Parathyroid adenoma (tissue), 2 donors: ENCODE measurements around the gene PIR.
A peak's percentile ranks its signal among the peaks of the same experiment; 100 is the strongest.

Source experiments
- H2AFZ ChIP-seq: fragments of 300-600 bp; sonication (generic); one replicate; pipeline ENCODE4 v1.7.0; 2017; ENCODE audit warnings: antibody characterized with exemption, mild to moderate bottlenecking
- H3K27ac ChIP-seq: fragments of 300-600 bp; sonication (generic); one replicate; pipeline ENCODE4 v1.7.0; 2017
- H3K27me3 ChIP-seq: fragments of 300-600 bp; sonication (generic); one replicate; pipeline ENCODE4 v1.7.0; 2017; ENCODE audit warnings: low read length; ENCODE audit not compliant: control insufficient read depth, insufficient read depth
- H3K36me3 ChIP-seq: fragments of 300-600 bp; sonication (generic); one replicate; pipeline ENCODE4 v1.7.0; 2017; ENCODE audit warnings: low read length; ENCODE audit not compliant: control insufficient read depth, insufficient read depth
- H3K4me1 ChIP-seq: fragments of 300-600 bp; sonication (generic); one replicate; pipeline ENCODE4 v1.7.0; 2017; ENCODE audit warnings: control low read depth
- H3K4me2 ChIP-seq: fragments of 300-600 bp; sonication (generic); one replicate; pipeline ENCODE4 v1.7.0; 2017; ENCODE audit warnings: low read length
- H3K4me3 ChIP-seq: fragments of 300-600 bp; sonication (generic); one replicate; pipeline ENCODE4 v1.7.0; 2017; ENCODE audit warnings: low read depth, low read length
- H3K79me2 ChIP-seq: fragments of 300-600 bp; sonication (generic); one replicate; pipeline ENCODE4 v1.7.0; 2017; ENCODE audit warnings: control low read depth
- H3K9ac ChIP-seq: fragments of 300-600 bp; sonication (generic); one replicate; pipeline ENCODE4 v1.7.0; 2017; ENCODE audit warnings: mild to moderate bottlenecking
- H3K9me3 ChIP-seq: fragments of 300-600 bp; sonication (generic); one replicate; pipeline ENCODE4 v1.7.0; 2017; ENCODE audit warnings: low read length; ENCODE audit not compliant: control insufficient read depth
- CTCF ChIP-seq: fragments of 300-600 bp; sonication (generic); IDR thresholded peaks from one replicate; pipeline ENCODE4 v1.7.0; 2017; ENCODE audit warnings: antibody characterized with exemption, mild to moderate bottlenecking
- donor health status: primary hyperparathyroidism.

PIR gene

GRCh38 chrX:15497865-15498264 is 4.7 kb upstream of the PIR start:
- peak; percentile 45 for TF ChIP-seq CTCF
- Histone ChIP-seq H3K4me3 (no peak overlapping the region), H3K4me1 (no peaks in the 10 kb centered on the region), H3K79me2 (no peaks in the 10 kb centered on the region), H3K36me3 (no peaks in the 10 kb centered on the region), H3K27ac (no peak overlapping the region), H3K4me2 (no peak overlapping the region), H3K9ac (no peak overlapping the region), H2AFZ (no peak overlapping the region), H3K27me3 (no peaks in the 10 kb centered on the region), H3K9me3 (no peaks in the 10 kb centered on the region)

GRCh38 chrX:15496824-15497223 is 3.7 kb upstream of the PIR start:
- no peak for TF ChIP-seq CTCF
- no peak overlapping the region for H3K4me2 ChIP-seq
- no peaks in the 10 kb centered on the region for H3K4me1 ChIP-seq
- no peaks in the 10 kb centered on the region for H3K79me2 ChIP-seq
- H3K36me3 ChIP-seq: no peaks in the 10 kb centered on the region
- H2AFZ ChIP-seq: no peak overlapping the region
- H3K27ac ChIP-seq: no peak overlapping the region
- no peak overlapping the region for H3K9ac ChIP-seq
- no peaks in the 10 kb centered on the region for H3K27me3 ChIP-seq
- H3K4me3 ChIP-seq: no peak overlapping the region
- no peaks in the 10 kb centered on the region for H3K9me3 ChIP-seq

GRCh38 chrX:15495801-15496200 is 2.7 kb upstream of the PIR start:
- TF ChIP-seq CTCF: no peak
- Histone ChIP-seq H3K4me3 (no peak overlapping the region), H3K36me3 (no peaks in the 10 kb centered on the region), H3K9ac (no peak overlapping the region), H3K27ac (no peak overlapping the region), H3K4me1 (no peaks in the 10 kb centered on the region), H3K79me2 (no peaks in the 10 kb centered on the region), H3K27me3 (no peaks in the 10 kb centered on the region), H3K9me3 (no peaks in the 10 kb centered on the region), H3K4me2 (no peak overlapping the region), H2AFZ (no peak overlapping the region)

GRCh38 chrX:15492469-15492868 is 664 bp downstream of the PIR start:
- Histone ChIP-seq H3K9ac (no peak overlapping the region), H3K4me3 (peak overlapping the region; percentile 55), H3K27ac (peak overlapping the region; percentile 59)

More at GRCh38 chrX:15492469-15492868, 664 bp downstream of the PIR start:
- Histone ChIP-seq H3K4me2 (peak overlapping the region; percentile 61), H3K36me3 (no peaks in the 10 kb centered on the region), H3K79me2 (no peaks in the 10 kb centered on the region), H3K4me1 (no peaks in the 10 kb centered on the region), H3K27me3 (no peaks in the 10 kb centered on the region), H3K9me3 (no peaks in the 10 kb centered on the region), H2AFZ (peak overlapping the region; percentile 90)
- TF ChIP-seq CTCF: no peak
